Measurements from ENCODE around the gene HOXA3. TPM values are rescaled to one million over a fixed set of nuclear protein-coding genes. Genes with fewer than 3 reads are reported as not detected.

Gene HOXA3
- total RNA-seq, 1 donor from 2014 or later = 0.72 TPM

DNA sequence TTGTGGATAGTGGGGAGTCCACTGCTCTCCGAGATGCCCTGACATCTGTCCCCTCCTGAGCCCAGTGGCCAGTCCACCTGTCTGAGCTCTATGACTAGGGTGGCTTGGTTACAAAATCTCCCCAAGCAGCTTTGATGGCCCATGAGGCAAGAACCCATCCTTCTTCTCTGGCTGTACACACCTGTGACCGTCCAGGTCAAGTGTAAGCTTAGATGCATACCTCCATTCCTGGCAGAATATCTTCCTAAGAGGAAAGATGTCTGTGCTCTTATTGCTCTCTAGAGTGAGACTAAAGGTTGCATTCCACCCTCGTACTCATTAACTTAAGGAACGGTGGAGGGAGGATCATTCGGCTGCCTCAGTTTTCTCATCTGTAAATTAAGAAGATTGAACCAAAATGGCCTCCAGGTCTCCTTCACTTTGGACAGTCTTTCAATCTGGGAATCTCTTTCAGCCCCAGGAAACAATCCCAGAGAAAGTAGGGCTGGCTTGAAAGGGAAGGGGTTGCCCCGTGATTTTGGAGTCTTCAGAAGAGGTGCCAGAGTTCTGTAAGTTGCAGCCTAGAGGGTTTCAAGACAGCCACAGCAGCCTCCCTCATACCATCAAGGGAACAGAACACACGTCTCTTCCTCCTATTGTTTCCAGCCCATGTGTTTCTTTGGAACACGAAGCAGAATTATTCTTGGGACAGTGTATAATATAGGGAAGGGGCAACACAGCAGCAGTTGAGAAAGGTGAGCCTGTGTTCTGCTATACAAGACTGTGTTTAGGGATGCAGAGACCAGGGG is 27.3 kb downstream of the HOXA3 start:
- ATAC-seq (no peak), DNase-seq (no peak)
- intact Hi-C loops (cut with micrococcal nuclease) = no loop called here

DNA sequence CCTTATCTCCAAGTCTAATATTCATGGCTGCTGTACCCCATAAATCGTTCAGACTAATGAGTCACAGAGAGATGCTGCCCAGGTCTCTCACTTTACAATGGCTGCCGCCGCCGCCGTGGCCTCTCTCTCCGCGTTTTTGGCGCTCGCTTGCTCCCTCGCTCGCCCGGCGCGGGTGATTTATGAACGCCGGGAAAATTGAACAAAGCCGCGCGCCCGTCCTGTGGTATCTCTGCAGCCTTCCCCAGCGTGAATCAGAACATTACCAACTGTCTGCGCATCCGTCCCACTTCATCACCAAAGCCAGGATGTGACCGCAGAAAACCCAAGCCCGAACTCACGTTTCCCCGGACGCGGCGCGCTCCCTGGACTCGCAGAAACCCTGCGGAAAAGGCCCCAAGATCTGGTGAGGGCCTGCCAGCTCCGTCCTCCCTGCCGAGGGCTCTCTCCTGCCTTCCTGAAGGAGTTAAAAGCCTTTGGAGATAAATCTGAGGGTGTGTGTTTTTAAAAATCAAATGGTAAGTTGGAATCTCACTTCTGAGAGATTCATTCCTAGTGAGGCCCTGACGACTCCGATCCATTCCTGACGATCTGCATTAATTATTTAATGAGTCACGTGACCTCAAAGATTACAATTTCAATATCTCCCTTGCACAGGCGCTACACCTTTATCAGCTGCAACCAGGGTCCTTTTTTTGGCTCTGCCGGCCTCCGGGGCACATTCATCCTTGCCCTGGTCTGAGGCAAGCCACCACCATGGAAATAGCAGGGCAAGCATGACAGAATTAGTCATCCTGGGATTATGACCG is 28.1 kb downstream of the HOXA3 start:
- DNase-seq = no peak
- intact Hi-C loops (cut with micrococcal nuclease) = no loop called here
- ATAC-seq = no peak

DNA sequence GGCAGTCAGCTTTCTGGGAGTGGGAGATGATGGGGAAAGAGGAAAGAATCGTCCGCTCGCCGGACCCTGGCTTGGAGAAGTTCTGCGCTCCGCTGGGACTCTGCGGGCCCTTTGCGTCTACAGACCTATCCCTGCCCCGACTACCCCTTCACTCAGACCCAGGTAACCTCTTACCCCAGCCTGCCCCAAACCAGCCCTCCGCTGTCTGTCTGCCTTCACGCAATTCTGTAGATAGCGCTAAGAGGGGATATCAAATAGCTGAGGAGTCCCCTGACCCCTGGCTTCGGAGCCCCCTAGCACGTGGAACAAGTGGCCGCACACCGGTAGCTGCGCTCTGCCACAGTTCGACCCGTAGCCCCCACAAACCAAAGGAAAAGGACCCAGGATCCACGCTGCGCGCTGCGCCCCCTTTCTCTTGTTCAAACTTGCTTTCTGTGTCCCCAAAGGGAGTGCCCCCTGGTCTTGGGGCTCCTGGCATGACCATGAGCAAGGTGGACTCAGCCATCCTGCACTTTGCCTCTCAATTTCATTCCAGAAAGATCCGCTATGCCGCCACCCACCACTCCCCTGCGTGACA is 28.8 kb downstream of the HOXA3 start:
- ATAC-seq = no peak
- intact Hi-C loops (cut with micrococcal nuclease) = no loop called here
- no peak for DNase-seq

DNA sequence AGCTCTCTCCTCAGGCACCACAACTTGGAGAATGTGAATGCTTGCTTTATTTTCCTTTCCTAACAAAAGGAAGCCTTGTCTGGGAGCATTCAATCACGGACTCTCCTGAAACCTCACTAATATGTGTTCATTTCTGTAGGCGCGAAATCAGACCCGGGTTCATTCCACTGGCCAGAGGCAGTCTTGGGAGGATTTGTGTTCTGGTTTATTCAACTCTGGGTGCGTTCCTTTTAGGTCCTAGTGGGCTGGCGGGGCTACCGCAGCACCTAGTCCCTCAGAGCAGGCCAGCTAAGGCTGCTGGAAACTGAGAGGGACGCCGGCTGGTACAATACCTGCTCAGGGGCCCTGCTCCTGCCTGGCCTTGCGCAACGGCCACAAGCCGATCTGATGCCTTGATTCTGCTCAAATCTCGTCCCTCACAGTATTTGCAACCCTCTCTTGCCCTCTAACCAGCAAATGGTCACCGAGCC is 29.3 kb downstream of the HOXA3 start:
- ATAC-seq (no peak), DNase-seq (no peak)
- intact Hi-C loops (cut with micrococcal nuclease) = no loop called here

DNA sequence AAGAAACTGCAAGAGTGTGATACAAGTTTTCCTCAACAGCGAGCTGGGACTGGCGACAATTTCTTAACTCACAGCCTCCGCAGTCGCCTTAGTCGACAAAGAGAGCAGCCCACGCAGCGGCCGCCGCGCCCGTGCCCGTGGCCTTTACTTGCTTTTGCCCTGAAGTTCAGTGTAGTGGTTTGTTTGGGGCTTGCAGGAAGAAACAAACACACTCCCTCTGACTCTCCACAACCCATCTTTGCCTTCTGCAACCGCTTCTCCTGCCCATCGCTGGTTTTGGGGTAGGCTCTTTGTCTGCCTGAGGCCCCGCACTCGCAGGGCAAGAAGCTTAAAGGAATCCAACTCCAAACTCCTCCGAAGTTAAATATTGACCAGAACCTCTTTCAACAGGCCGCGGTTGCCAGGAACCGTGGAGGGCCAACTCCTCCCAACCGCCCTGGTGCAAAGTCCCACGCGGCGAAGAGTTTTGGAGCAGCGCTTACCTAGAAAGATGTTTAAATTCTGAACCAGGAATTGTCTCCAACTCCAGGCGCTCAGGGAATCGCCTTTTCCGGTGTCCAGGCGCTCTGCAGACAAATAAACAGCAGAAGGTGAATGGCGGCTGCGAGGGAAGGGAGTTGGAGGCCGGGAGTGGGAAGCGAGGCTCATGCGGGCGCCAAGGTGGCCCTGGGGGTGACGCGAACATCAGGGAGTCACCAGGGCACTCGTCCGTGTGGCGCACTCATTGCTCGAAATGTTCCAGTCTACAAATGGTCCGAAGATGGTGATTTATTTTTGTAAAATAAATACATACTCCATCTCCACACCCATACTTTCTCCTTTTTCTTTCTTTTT is 30.1 kb downstream of the HOXA3 start:
- intact Hi-C loops (cut with micrococcal nuclease) = no loop called here
- no peak for DNase-seq
- no peak for ATAC-seq

DNA sequence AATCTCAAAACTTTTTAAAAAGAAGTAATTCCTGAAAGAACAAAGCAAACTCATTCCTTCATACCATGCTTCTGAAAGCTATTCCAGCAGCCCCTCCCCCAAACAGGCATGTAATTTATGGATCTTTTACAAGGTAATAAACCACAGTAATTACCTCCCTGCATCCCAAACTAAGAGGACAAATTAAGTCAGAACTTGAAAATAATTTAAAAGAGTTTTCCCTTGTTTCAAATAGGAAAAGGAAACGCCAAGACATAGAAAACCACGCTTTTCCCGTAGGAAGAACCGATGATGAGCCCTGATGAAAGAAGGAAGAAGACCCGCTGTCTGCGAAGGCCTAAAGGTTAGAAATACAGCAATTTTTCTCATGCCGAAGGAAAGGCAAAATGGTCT is 30.7 kb downstream of the HOXA3 start:
- ATAC-seq (no peak), DNase-seq (no peak)
- intact Hi-C loops (cut with micrococcal nuclease) = no loop called here

DNA sequence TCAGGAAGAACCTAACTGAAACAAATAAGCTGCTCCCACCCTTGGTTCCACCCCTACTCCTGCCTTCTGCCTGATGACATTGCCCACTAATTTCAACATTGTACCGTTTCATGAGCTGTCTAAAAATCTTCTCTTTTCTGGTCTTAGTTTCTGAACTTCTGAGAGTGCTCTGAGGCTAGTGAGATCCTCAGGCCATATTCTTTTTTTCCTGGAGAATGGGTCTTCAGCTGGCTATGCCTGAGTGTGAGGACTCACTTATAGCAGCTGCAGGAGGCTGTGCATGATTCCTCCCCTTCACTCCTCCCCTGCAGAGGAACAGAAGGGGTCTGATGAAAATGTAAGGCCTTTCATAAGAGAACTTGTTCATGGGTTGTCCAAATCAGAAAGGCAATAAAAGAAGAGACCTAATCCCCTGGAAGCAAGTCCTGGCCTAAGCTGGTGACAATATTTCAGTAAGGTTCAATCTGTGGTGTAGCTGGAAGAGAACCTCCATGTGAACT is 32.9 kb downstream of the HOXA3 start:
- DNase-seq = no peak
- no peak for ATAC-seq
- intact Hi-C loops (cut with micrococcal nuclease) = no loop called here

DNA sequence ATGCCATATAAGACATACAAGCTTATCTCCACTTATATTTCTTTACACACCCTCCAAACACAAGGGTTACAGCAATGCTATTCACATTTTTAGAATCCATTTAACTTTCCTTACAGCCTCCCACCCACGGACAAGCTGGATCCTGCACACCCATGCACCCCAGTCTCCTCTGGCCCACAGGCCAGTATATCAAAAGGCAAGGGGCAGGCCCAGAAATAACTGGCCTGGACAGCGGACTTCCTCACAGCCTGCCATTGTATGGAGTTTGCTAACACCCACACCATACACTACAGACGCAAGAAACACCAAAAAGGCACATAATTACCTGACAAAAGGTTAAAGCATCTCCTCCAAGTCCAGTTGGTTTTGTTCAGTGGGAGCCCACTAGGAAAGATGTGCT is 33.8 kb downstream of the HOXA3 start:
- intact Hi-C loops (cut with micrococcal nuclease) = no loop called here
- no peak for ATAC-seq
- DNase-seq = no peak

DNA sequence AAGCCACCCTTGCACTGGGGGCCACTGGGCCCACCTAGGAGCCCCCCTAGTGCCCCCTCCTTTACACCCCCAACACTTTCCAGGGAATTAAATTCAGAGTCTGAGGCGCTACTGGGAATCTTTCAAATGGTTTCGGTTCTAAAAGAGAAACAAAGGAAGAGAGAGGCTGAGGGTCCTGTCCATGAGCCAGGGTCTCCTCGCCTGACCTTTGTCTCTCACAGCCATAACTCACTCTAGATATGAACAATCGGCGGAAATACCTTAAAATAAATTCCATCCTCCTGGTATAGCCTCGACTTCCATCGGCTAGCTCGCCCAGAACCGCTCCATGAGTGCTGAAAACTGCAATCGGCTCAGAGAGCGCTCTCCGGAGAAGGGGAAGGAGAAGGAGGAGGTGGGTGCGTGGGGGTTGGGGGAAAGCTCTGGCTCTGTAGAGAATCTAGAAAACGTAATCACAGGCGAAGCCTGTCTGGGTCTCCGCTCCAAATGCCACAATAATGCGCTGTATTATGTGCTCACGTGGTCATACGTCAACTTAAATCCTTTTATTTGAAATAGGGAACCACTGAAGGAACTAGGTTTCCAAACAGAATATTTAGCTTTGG is 34.4 kb downstream of the HOXA3 start:
- intact Hi-C loops (cut with micrococcal nuclease) = no loop called here
- DNase-seq (no peak), ATAC-seq (no peak)

DNA sequence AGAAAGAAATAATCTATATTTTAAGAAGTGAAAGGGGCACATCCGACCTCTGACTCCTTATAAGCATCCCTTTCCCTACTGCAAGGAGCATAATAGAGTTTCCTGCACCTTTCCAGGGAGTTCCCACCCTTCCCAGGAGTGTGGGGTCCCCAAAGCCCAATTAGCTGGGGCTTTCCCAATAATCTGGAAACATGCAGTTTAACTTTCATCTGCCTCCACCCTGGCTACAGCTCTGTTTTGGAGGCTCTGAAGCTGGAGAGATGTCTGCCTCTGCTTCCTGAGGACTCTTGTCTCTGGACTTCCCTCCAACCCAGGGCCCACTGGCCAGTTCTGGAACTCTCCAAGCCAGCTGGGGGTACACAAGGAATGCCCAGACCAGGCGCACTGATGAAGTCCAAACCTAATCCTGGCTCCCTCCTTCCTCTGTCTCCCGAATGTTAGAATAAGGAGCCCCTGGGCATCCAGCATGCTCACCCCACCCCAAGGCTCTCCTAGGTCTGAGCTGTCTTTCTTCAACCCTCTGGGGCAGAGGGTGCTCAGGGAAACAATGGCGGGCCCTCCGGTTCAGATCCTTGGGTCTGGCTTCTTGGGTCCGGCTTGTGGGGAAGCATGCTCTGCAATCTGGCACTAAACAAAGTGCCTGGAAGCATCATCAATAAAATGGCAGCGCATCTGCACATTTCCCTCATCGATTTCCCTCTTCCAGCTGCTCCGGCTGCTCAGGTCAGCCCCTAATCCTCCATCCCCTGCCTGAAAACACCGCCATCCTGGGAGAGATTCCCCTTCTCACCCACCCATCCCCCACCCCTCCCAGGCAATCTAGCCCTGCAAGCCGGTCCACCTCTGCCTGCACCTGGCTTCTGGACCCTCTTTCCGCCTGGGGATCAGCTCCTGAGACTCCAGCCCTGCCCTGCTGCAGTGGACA is 35.2 kb downstream of the HOXA3 start:
- DNase-seq (no peak), ATAC-seq (no peak)
- intact Hi-C loops (cut with micrococcal nuclease) = no loop called here

DNA sequence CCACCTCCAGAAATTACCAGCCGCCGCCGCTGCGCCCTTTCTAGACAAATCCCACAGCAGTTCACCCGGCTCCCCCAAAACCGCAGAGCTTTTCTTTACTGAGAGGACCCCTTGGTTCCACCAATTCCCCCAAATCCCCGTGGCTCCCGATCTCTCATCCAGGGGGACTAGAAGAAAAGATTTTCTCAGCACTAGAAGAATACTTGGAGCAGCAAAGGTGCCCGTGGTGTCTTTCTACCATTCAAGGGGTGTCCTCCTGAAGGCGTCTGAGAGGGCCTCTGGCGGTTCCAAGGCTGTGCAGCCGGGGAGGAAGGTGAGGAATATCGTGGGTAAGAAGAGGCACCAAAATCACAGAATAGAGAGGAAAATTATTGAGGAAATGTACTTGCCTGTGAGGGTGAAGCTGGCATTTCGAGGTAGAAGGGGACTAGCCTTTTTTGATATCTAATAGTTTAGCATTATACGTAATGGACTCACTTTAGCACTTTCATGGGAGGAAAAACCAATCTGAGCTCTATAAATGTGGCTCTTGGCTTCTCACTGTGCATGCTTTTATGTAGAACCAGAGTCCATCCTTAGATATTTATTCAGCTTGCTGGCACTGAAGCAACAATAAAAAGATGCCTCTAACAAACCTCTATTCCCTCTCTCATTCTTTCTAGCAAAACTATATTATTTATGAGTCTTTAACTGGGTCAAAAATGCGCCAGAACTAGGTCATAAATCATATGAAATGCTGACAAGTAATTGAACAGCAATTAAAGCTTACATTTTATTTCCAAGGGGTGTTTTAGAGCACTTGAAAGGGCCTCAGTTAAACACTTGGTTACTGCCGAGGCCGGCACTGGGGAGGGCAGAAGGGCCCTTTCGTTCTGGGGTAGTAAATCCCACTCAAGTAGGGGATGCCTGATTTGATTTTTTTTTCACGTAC is 36.1 kb downstream of the HOXA3 start:
- no peak for DNase-seq
- ATAC-seq = no peak
- intact Hi-C loops (cut with micrococcal nuclease) = no loop called here

DNA sequence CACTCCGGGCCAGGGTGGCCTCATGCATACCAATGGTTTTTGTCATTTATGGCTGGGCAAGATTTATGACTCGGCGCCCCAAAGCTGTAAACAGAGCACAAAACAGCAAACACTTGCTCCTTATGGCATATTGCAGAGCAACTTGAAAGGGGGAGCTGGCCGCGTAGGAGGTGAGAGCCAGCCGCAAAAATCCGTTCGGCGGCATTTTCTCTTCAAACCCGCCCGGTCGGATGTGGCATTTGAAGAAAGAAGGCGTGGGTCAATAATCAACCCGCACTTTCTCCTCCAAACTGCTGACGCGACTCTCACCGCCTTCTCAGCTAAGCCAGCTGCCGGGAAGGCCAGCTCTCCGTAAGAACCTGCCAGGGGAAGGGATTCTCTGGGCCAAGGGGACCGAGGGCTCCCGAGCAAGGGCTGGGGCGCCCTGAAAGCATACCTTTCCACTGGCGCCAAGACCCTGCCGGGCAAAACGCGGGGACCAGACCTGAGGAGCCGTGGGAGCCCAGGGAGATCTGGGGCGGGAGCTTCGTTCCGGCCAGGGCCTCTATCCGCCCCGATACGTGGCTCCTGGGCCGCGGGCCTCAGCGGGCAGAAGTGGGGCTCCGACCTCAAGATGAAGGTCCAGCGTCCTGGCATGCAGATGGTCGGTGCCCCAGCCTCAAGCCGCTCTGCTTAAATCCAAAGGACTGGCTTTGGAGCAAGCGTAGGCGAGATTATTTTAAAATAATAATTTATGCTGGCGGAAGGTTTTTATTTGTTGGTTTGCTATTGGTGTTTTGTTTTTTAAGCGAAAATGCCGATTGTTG is 37.0 kb downstream of the HOXA3 start:
- no peak for ATAC-seq
- DNase-seq = no peak
- intact Hi-C loops (cut with micrococcal nuclease) = no loop called here

DNA sequence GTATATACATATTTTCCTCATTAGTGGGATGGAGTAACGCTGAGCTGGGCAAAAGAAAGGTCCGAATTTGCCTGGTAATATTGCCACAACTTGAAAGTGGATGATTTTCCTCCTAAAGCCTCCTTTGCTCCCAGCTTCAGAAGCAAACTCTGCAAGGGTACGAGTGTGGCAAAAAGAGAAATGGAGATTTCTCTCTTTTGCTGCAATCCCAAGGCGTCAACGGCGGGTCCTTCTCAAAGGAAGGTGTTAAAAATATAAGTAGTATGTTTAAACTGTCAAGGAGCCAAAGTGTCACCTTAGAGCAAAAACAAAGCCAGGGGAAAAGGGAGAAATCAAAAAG is 37.5 kb downstream of the HOXA3 start:
- intact Hi-C loops (cut with micrococcal nuclease) = no loop called here
- ATAC-seq = no peak
- no peak for DNase-seq

DNA sequence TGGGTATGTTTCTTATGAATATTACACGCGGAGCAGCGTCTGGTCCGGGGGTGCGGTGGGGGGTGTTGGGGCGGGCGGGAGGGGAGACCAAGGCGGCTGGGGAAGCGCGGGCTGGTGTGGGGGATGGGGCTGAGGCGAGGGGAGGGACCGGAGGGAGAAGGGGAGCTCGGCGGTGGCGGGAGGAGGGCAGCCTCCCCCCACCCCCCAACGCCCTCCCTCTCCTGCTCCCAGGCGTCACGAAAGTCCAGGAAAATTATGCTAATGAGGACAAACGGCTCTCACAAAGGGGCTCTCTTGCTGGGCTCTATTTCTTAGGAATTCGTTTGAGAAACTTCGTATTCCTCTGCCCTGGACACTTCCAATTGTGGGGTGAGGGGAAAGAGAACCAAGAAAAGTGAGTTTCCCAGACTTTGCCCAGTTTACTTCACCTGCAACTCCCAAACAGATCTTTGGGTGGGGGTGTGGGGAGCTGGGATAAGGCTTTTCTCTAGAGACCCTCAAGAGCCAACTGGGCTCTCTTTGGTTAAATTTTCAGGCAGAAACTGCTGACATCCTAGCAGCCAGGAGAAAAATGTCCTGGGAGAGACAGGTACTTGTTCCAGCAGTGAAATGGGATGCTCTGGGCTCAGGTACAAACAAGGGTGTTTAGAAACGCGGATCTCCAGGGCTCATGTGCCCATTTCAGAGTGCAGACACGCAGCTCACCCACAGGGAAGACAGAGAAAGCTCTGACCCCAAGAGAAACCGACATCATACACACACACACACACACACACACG is 38.2 kb downstream of the HOXA3 start:
- DNase-seq (no peak), ATAC-seq (no peak)
- intact Hi-C loops (cut with micrococcal nuclease) = no loop called here
